Right lobe of liver (tissue), 6 donors: ENCODE measurements around the gene PTPRN2. TPM values are rescaled to one million over a fixed set of nuclear protein-coding genes. Genes with fewer than 3 reads are reported as not detected.
A peak's percentile ranks its signal among the peaks of the same experiment; 100 is the strongest.

Source experiments
- ATAC-seq, 4 donors: fragments of 200-7000 bp; cut with Tn5 transposase; one replicate each; pipeline ENCODE4 v1.9.1; 2020; ENCODE audit warnings: mild to moderate bottlenecking in 4 of 4, moderate library complexity in 4 of 4
- DNase-seq, 3 donors: peaks; one replicate each; pipeline ENCODE4 v3.0.0-alpha.2; 2020
- H3K27ac ChIP-seq, 3 donors: fragments of 200-600 bp; one replicate each; pipeline ENCODE4 v1.8.0; 2022
- H3K27me3 ChIP-seq, 2 donors: fragments of 200-600 bp; one replicate each; pipeline ENCODE4 v1.8.0; 2022
- H3K36me3 ChIP-seq, 4 donors: fragments of 200-600 bp; sonication (generic) in 1 of 4; one replicate each; pipeline versions ENCODE4 v1.5.1 to v1.8.0; 2017 to 2022; ENCODE audit warnings: control low read depth in 1 of 4
- H3K4me1 ChIP-seq, 4 donors: fragments of 200-600 bp; sonication (generic) in 1 of 4; one replicate each; pipeline versions ENCODE4 v1.5.1 to v1.8.0; 2017 to 2022; ENCODE audit warnings: control low read depth in 1 of 4
- H3K4me3 ChIP-seq, 3 donors: fragments of 200-600 bp; one replicate each; pipeline ENCODE4 v1.8.0; 2022
- H3K9me3 ChIP-seq, 4 donors: fragments of 200-600 bp; sonication (generic) in 1 of 4; one replicate each; pipeline versions ENCODE4 v1.5.1 to v1.8.0; 2017 to 2022; ENCODE audit warnings: control low read depth in 1 of 4
- CTCF ChIP-seq, 4 donors: fragments of 200-600 bp in 3 of 4; fragments of 450-650 bp in 1 of 4; IDR thresholded peaks; one replicate each; pipeline versions ENCODE4 v1.5.1 to v1.8.0; 2016 to 2022; ENCODE audit warnings: antibody characterized with exemption in 4 of 4, mild to moderate bottlenecking in 2 of 4
- POLR2A ChIP-seq: fragments of 450-650 bp; IDR thresholded peaks from one replicate; pipeline ENCODE4 v1.6.1; 2017; ENCODE audit warnings: antibody characterized with exemption, mild to moderate bottlenecking
- WGBS: methylation state at CpG from one replicate; pipeline ENCODE4 v1.1.6; 2018; ENCODE audit warnings: low coverage, low lambda C conversion rate; ENCODE audit not compliant: insufficient coverage; ENCODE audit errors: missing lambda C conversion rate; 5-methylcytosine and 5-hydroxymethylcytosine counted together
- intact Hi-C, 2 donors: fragments of 100-400 bp; cut with DNase I; formaldehyde crosslinking; loops; one replicate each; pipeline versions ENCODE4 v1.11.2 to v1.14.1; 2022
- total RNA-seq, 6 experiments: library from RNA; depleted of rRNA in 2 of 6; stranded (reverse); fragments of >200 nt in 2 of 6; fragmentation: NEBNext Ultra II Directional in 3 of 6; extraction: Animal tissue kit (Norgen Biotek cat#: 25700) in 3 of 6; gene quantifications; one replicate each; pipeline versions ENCODE4 v1.1.0 to v1.2.4, GENCODE V29; 2016 to 2023
- donor health status: DM: no; HTN: yes; CAD: no.
- donor health status: DM: no; HTN: no; CAD: no.
- donor health status: DM: no; HTN: no; CAD: no.
- donor health status: DM: no; HTN: yes; CAD: no.
- donor health status: DM: no; HTN: yes; CAD: no.

PTPRN2 gene
- total RNA-seq, 6 experiments from 2014 or later = 0.15 to 0.87 (median 0.67) TPM

GRCh38 chr7:158029509-158029908 lies 558.1 kb downstream of the PTPRN2 start:
- Histone ChIP-seq H3K27me3 (no peaks in the 10 kb centered on the region), H3K9me3 (no peaks in the 10 kb centered on the region), H3K4me3 (no peak overlapping the region), H3K36me3 (no peaks in the 10 kb centered on the region), H3K27ac (no peak overlapping the region), H3K4me1 (no peaks in the 10 kb centered on the region)
- no peak for DNase-seq
- intact Hi-C loops = no loop called here
- no peak for TF ChIP-seq POLR2A
- TF ChIP-seq CTCF (IDR thresholded peaks at IDR 0.05) = no peak
- WGBS = 23% methylated on average over 5 of the region's 5 CpGs
- ATAC-seq = no peak

- no peak for DNase-seq
Observed at GRCh38 chr7:158028971-158029370, 558.7 kb downstream of the PTPRN2 start.

GRCh38 chr7:158028290-158028941 lies 559.2 kb downstream of the PTPRN2 start:
- Histone ChIP-seq H3K4me1 (no peaks in the 10 kb centered on the region), H3K27me3 (no peaks in the 10 kb centered on the region), H3K4me3 (no peak overlapping the region), H3K9me3 (no peaks in the 10 kb centered on the region), H3K27ac (no peak overlapping the region), H3K36me3 (no peaks in the 10 kb centered on the region)
- intact Hi-C loops = no loop called here
- no peak for DNase-seq
- ATAC-seq = peak in 2 of 4 donors; percentile 47 to 68
- TF ChIP-seq POLR2A = no peak
- TF ChIP-seq CTCF (IDR thresholded peaks at IDR 0.05) = no peak
- WGBS = 52% methylated on average over 5 of the region's 22 CpGs

More at GRCh38 chr7:158028971-158029370, 558.7 kb downstream of the PTPRN2 start:
- H3K4me1 ChIP-seq = no peaks in the 10 kb centered on the region
- H3K27me3 ChIP-seq = no peaks in the 10 kb centered on the region
- intact Hi-C loops = no loop called here
- no peak for ATAC-seq
- TF ChIP-seq POLR2A (no peak), CTCF (IDR thresholded peaks at IDR 0.05) (no peak)
- H3K9me3 ChIP-seq = no peaks in the 10 kb centered on the region
- no peaks in the 10 kb centered on the region for H3K36me3 ChIP-seq
- 36% methylated on average over 2 of the region's 22 CpGs for WGBS
- no peak overlapping the region for H3K4me3 ChIP-seq
- no peak overlapping the region for H3K27ac ChIP-seq

- intact Hi-C loops = no loop called here
- no peaks in the 10 kb centered on the region for H3K4me1 ChIP-seq
- ATAC-seq = no peak
- no peak overlapping the region for H3K27ac ChIP-seq
- H3K9me3 ChIP-seq = no peaks in the 10 kb centered on the region
- H3K4me3 ChIP-seq = no peak overlapping the region
- TF ChIP-seq CTCF (IDR thresholded peaks at IDR 0.05) (no peak), POLR2A (no peak)
- no peak for DNase-seq
- H3K27me3 ChIP-seq = no peaks in the 10 kb centered on the region
- no peaks in the 10 kb centered on the region for H3K36me3 ChIP-seq
- 63% methylated on average over 3 of the region's 6 CpGs for WGBS
Observed at GRCh38 chr7:158027646-158028045, 560.0 kb downstream of the PTPRN2 start.
